ENCODE results near the gene NHERF2.

NHERF2 gene

GRCh38 chr16:2070576-2071453 lies 44.1 kb downstream of the NHERF2 start:
- no peak for DNase-seq
- intact Hi-C loops (cut with DNase I) = no loop called here

GRCh38 chr16:2071454-2072202 lies 44.9 kb downstream of the NHERF2 start:
- intact Hi-C loops (cut with DNase I) = no loop called here

GRCh38 chr16:2072926-2073325 lies 46.2 kb downstream of the NHERF2 start:
- intact Hi-C loops (cut with DNase I) = no loop called here
- DNase-seq = no peak

More at GRCh38 chr16:2071454-2072202, 44.9 kb downstream of the NHERF2 start:
- no peak for DNase-seq

DNA sequence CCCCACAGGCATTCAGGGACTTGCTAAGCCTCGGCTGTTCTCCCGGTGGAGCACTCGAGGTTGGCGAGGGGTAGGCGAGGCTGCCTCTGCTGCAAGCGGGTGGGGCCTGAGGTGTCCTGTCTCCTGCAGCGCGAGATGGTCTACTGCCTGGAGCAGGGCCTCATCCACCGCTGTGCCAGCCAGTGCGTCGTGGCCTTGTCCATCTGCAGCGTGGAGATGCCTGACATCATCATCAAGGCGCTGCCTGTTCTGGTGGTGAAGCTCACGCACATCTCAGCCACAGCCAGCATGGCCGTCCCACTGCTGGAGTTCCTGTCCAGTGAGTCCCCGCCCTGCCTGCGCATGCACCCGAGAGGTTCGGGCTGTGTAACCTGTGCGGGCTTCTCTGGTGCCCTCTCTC lies 47.4 kb downstream of the NHERF2 start:
- intact Hi-C loops (cut with DNase I) = no loop called here

DNA sequence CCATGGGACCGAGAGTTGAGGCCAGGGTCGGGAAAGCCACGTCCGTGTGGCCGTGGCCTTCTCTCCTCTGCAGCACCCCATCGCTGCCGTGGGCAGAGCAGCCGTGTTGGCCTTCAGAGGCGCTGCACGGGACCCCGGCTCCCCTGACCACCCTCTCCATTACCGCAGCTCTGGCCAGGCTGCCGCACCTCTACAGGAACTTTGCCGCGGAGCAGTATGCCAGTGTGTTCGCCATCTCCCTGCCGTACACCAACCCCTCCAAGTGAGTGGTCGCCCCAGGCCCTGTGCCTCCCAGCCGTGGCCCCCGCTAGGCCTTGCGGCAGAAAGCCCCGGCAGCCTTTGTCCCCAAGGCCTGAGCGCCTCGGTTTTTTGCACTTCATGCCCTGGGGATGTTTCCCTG lies 48.9 kb downstream of the NHERF2 start:
- intact Hi-C loops (cut with DNase I) = no loop called here
- no peak for DNase-seq

More for the DNA sequence above, 47.4 kb downstream of the NHERF2 start:
- DNase-seq = no peak

DNA sequence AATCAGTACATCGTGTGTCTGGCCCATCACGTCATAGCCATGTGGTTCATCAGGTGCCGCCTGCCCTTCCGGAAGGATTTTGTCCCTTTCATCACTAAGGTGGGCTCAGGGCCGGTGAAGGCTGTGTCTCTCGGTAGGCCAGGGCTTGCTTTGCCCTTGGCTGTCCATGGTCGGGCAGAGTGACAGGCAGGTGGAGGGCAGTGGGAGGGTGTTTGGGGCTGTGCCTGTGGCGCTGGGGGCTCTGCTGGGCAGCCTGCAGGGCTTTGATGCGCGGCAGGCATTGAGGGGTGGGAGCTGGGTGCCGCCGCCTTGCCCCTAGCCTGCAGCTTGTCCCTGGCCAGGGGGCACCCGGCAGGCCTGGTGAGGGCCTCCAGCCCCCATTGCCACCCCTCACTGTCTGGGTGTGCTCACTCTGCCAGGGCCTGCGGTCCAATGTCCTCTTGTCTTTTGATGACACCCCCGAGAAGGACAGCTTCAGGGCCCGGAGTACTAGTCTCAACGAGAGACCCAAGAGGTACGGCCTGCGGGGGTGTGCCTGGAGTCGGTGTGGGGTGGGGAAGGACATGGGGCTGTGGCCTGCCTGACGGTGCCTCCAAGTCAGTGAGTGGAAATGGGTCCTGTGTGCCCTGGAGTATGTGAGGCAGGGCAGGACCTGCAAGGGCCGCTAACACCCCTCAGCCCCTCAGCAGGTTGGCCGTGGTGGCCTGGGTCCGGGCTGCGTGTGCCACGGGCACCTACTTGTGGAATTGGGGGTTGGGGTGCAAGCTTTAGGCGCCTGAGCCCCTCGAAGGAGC lies 49.6 kb downstream of the NHERF2 start:
- DNase-seq = no peak
- intact Hi-C loops (cut with DNase I) = no loop called here

- intact Hi-C loops (cut with DNase I) = no loop called here
- no peak for DNase-seq
These were observed 50.3 kb downstream of the NHERF2 start for GRCh38 chr16:2077016-2077415.

DNA sequence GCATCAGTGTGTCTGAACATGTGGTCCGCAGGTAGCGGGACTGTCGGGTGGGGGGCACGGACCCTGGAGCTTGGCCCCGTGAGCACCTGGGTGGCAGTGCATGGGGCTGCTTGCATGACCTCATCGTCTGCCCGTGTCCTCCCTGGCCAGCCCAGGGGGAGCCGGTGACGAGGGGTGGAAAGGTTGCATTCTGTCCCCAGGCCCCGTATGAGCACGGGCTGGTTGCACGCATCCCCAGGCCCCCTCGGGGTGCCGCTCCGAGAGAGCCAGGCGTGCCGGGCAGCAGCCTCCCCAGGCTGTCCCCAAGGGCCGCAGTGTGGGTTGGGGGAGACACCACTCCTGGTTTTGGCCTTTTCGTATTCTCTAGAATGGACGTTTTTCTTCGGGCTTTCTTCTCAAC lies 51.0 kb downstream of the NHERF2 start:
- no peak for DNase-seq
- intact Hi-C loops (cut with DNase I) = no loop called here

- intact Hi-C loops (cut with DNase I) = no loop called here
- no peak for DNase-seq
These were observed 51.4 kb downstream of the NHERF2 start for GRCh38 chr16:2078096-2078495.

- no peak for DNase-seq
- intact Hi-C loops (cut with DNase I) = no loop called here
These were observed 52.0 kb downstream of the NHERF2 start for GRCh38 chr16:2078691-2079090.

DNA sequence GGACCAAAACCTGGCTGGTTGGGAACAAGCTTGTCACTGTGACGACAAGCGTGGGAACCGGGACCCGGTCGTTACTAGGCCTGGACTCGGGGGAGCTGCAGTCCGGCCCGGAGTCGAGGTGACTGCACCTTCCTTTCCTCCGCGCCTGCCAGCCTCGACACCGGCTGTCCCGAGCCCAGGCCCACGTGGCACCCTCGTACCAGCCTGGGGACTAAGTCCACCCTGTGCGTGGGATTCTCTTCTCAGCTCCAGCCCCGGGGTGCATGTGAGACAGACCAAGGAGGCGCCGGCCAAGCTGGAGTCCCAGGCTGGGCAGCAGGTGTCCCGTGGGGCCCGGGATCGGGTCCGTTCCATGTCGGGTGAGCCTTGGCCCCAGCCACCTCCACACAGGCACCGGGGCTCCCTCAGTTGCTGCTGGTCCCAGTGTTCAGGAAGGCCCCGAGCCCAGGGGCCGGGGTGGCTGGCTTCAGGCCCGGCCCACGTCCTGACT lies 52.7 kb downstream of the NHERF2 start:
- no peak for DNase-seq
- intact Hi-C loops (cut with DNase I) = no loop called here

- DNase-seq = no peak
- intact Hi-C loops (cut with DNase I) = no loop called here
These were observed 53.3 kb downstream of the NHERF2 start for GRCh38 chr16:2079991-2080390.

GRCh38 chr16:2081201-2082084 lies 54.7 kb downstream of the NHERF2 start:
- DNase-seq = no peak

DNA sequence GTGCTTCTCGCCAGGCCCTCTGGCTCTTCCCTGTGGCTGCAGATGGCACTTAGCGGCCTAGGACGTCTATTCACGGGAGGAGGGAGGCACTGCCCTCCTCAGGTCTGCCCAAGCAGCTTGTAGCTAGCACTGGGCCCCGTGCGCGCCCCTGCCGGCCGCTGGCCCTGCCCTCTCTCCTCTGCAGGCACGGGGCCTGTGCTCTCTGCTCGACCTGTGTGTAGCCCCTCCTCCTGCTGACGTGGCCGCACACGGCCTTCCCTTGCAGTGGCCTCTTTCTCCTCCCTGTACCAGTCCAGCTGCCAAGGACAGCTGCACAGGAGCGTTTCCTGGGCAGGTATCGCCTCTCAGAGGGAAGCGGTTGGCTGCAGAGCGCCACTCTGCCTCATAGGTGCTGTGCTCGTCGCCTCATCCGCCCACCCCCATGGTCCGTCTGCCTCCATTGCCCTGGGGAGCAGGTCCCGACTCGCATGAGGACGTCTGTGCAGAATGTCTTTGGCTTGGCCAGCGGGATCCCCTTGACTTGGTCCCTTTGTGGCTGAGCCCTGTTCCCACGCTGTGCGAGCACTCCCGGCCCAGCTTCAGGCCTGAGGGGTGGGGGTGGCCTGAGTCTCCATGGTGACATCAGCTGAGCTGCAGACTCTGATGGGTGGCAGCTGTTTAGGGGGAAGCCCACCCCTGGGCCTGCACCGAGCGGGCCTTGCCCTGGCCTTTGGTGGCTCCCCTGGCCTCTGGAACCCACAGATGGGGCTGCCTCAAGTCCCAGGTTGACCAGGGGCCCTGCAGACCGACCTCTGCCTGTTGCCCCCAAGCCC lies 55.7 kb downstream of the NHERF2 start:
- intact Hi-C loops (cut with DNase I) = no loop called here
- no peak for DNase-seq

More at GRCh38 chr16:2081201-2082084, 54.7 kb downstream of the NHERF2 start:
- intact Hi-C loops (cut with DNase I) = no loop called here

DNA sequence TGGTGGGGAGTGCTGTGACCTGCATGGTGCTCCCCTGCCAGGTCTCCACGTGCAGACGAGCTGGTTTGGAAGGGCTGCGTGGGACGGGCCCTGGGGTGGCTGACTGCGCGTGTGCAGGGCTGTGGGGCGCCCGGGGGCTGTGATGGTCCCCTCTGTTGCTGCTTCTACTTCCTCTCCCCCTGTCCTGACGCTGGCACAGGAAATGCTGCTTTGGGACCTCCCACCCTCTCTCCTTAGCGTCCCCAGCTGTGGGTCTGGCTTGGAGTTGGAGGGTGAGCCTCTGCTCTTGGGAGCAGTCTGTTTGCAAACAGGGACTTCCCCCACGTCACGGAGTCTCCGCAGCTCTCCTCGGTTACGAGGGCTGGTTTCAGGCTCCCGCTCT lies 56.3 kb downstream of the NHERF2 start:
- intact Hi-C loops (cut with DNase I) = no loop called here
- DNase-seq = no peak

DNA sequence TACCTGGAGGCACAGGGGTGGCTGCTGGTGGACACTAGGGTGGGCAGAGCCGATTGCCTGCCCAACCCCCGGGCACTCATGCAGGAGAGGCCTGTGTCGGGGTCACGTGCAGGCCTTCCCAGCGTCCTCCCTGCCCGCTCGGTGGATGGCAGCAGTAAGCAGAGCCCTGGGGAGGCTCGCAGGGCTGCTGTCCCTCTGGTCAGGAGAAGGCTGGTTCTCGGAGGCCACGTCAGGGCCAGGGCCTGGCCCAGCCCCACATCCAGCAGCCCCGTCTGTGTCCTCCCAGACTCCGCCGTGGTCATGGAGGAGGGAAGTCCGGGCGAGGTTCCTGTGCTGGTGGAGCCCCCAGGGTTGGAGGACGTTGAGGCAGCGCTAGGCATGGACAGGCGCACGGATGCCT lies 56.7 kb downstream of the NHERF2 start:
- DNase-seq = no peak
- intact Hi-C loops (cut with DNase I) = no loop called here

GRCh38 chr16:2083876-2084780 lies 57.4 kb downstream of the NHERF2 start:
- intact Hi-C loops (cut with DNase I) = no loop called here
- no peak for DNase-seq

All from head of caudate nucleus (tissue), 42 donors.